HG02884 (cell line): ENCODE results near the gene SPTLC3.

Source experiments
- ATAC-seq: cut with Tn5 transposase; IDR thresholded peaks from one replicate; pipeline ENCODE4 v1.9.1; 2021; ENCODE audit warnings: mild to moderate bottlenecking, moderate library complexity; ENCODE audit not compliant: unreplicated experiment

Gene SPTLC3

DNA sequence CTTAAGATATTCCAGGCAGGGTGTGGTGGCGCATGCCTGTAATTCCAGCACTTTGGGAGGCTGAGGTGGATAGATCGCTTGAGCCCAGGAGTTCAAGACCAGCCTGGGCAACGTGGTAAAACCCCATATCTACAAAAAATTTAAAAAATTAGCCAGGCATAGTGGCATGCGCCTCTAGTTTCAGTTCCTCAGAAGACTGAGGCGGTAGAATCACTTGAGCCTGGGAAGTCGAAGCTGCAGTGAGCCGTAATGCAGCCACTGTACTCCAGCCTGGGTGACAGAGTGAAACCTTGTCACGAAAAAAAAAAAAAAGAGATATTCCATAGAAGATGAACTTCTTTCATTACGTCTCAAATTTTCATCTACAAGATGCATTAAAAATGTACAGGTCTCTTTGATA, 165.6 kb downstream of the SPTLC3 start:
- ATAC-seq = peak; percentile 78

DNA sequence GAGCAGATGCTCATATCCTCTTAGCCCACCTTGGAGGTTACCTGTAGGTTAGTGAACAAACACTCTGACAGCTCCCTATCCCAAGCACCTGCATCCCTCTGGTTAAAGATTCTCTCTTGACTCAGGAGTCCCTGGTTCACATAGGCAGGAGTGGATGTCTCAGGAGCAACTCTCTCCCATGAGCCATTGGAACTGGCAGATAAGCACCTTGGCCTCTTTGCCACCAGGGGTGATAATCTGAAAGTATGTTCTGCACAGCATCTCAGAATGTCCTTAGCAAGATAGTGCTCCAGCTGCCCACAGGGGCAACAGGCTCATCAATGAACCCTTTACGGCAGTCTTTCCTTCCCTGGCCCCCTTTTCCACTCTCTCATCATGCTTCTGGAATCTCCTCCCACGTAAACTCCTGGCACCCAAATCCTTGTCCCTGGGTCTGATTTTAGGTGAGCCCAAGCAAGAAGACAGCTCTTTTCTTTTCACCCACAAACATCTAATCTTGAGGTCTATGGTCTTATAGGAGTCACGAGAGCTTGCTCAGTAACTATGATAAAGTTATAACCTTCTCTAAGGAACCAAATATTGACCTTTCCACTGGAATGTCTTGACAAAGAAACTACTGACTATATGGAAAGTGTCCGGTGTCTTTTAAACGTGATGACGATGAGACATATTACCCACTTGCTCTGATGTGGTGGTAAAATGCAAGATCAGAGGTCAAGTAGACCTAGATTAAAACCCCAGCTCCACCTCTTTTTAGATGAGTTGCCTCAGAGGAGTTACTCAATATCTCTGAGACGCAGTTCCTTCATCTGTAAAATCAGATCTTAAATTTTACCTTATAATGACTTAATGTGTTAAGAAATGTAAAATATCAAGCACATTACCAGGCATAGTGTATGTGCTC, 172.5 kb downstream of the SPTLC3 start:
- ATAC-seq = no peak

DNA sequence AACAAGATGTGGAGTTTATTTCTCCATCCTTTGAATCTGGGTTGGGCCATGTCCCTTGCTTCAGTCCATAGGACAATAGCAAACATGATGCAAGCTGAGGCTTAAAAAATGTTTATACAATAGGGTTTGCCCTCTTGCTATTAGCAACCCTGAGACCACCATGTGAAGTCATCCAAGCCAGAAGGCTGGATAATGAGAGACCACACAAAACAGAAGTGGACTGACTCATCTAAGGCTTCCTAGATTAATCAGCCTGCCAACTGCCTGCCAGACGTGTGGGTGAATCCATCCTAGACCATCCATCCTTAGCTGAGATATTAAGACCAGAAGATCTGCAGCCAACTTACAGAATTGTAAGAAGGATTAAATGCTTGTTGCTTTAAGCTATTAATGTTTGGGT, 174.2 kb downstream of the SPTLC3 start:
- ATAC-seq = peak; percentile 70

DNA sequence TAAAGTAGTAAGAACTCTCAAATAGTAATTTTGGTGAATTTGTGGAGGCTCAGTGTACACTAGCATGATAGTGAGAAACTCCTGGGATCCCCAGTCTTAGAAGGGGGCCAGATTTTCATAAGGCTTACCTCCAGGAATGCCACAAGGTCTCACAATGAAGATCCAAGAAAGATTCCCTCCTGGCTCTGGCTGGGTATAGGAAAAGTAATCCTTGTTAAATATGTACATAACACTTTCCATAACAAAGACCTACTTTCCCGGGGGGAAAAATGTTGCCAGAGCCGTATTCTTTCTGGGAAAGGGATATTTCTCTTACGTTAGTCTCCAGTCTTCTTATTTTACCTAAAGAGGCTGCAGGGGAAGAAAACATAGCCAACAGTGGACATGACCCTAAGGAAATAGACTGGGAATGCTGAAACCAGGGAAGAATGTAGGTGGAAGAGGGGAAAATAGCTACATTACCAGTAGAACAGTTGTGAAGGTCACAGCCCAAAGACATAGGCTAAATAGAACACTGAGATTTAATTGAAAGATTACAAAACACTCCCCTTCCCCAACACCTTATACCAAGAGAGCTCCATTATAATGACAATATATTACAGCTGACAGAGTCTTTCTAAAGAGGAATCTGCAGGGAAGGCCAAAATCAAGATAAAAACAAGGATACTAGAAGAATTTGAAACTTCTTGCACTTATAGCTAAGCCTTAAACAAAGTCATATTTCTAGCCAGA, 177.4 kb downstream of the SPTLC3 start:
- ATAC-seq = no peak

DNA sequence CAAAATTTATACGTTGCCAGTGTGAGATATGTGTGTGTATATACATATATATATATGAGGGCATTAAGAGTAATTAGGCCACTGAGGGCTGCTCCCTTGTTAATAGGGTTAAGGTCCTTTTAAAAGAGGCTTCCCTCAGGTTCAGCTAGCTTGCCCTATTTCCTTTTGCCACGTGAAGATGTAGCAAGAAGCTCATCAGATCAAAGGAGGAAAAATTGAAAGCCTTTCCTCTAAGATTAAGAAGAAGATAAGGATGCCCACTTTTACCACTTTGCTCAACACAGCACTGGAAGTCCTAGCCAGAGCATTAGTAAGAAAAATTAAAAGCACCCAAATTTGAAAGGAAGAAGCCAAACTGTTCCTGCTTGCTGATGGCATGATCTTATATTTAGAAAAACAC, 179.1 kb downstream of the SPTLC3 start:
- ATAC-seq = no peak

DNA sequence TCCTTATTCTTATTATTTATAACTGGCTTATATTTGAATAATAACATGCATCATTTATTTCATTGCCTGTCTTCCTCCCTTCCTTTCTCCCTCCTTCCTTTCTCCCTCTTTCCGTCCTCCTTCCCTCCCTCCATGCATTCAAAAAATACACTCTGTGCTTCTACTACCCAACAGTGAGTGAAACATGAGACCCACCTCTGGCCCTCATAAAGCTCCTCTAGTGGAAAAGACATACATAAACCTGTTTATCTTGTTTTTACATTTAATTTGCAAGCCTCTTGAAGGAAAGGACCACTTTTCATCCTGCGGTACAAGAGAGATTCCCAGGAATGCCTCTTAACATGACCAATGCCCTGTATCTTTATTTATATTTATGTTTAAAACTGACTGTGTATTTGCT, 190.5 kb downstream of the SPTLC3 start:
- ATAC-seq = no peak

DNA sequence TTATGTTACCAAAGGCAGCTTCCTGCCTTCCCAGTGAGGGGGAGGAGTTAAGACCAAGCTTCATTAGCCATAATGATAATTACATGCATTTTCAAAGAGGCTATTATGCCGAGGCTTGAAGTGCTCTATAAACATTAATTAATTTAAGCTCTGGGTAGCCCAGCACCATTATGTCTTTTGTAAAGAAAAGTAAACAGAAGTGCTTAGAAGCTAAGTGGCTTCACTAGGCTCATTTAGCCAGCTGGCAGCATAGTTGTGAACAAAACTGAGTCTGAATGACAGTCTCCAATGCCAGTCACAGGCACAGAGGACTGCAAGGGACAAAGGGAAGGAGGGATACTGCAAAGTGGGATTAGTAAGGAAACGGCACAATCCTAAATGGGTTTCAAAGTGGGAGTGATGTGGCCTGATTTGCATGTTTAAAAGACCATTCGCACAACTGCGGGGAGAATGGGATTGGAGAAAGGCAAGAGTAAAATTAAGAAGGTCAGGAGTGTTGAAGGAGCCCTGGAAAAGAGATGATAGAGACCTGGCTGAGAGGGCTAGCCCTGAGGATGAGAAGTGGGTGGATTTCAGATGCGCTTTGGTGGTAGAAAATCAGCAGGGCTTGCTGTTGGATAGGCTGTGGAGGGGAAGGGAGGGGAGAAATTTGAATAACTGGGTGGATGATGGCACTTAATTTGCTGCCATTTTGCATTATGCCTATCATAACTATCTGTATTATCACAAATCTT, 192.2 kb downstream of the SPTLC3 start:
- no peak for ATAC-seq

DNA sequence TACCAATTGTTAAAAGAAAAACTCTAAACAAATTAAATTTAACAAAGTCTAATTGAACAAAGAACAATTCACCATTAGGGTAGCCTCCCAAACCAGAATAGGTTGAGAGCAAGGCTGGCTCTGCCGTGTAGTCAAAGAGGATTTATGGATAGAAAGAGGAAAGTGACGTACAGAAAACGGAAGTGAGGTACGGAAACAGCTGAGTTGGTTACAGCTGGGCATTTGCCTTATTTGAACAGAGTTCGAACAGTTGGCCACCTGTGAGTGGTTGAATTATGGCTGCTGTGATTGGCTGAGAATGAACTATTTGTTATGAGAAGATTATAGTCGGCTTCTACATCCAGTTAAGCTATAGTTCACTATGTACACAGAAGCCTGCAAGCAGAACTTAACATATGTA, 193.8 kb downstream of the SPTLC3 start:
- peak; percentile 48 for ATAC-seq

DNA sequence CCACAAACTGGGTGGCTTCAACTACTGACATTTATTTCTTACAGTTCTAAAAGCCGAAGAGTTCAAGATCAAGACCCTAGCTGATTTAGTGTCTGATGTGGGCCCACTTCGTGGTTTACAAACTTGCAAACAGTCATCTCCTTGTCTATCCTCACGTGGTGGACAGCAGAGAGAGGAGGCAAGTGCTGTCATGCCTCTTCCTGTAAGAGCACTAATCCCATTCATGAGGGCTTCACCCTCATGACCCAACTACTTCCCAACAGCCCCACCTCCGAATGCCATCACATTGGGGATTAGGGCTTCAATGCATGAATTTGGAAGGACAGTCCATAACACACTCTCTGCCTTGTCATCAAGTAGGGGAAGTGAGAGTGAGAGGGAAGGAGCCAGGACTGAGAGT, 196.7 kb downstream of the SPTLC3 start:
- ATAC-seq = no peak

DNA sequence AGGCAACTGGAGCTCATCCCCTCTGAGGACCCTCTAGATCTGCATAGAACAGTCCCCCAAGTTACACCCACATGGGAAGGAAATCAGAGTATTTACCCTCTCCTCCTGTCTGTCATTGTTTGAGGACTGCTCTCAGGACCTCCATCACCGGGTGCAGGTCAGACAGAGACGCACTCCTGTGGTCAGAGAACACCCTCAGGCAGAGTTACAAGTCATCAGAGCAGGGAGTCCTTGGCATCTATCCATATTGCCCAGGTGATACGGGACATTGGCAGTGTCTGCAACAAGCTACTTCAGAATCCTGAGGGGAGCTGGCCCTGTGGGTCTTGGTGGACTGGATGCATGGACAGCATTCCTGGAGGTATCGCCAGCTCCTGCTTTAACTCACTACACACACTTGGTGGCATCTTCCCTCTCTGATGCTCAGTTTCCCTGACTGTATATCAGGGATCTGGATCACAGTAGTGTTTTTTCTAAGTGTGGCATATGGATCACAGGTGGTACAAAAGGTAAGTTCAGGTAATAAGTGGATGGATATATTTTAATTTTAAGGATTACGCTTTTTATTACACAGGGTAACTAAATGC, 197.2 kb downstream of the SPTLC3 start:
- ATAC-seq = no peak

DNA sequence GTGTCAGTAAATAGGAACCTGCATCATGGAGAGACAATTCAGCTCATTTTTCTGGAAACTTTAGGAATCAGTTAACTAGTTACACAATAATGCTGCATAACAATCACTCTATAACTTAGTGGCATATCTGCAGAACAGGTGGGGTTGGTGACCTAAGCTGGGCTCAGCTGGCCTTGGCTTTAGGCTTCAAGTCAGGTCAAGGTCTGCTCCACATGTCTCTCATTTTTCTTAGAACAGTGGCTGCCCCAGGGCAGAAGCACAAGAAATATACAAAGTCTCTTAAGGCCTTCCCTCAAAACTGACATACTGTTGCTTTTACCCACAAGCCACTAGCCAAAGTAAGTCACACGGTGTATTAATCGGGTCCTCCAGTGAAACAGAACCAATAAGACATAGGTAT, 198.2 kb downstream of the SPTLC3 start:
- no peak for ATAC-seq

DNA sequence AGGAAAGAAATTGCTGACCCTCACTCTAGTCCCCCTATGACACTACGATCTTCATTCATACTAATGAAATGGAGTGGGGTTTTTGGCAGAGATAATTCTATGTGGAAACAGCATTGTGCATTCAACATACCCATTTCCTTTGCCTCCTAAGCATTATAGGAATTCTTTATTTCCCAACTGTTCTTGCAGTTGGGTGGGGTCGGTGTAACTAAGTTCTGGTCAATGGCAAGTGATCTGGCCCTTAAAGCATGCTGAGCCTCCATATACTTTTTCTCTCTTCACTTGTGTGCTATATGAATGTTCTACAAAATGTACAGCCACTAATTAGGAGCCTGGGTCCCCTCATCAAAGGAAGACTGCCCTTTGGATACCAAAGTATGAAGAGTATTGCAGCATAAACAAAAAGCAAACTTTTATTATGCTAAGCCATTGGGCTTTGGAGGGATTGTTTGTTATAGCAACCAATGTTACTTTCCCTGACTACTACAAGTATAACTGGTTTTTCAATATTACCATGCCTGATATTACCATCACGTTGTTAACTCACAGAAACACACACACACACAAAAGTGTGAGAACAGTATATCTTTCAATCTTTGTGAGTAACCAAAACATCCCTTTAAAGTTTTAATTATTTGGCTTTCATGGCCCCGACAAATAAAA, 203.3 kb downstream of the SPTLC3 start:
- no peak for ATAC-seq

DNA sequence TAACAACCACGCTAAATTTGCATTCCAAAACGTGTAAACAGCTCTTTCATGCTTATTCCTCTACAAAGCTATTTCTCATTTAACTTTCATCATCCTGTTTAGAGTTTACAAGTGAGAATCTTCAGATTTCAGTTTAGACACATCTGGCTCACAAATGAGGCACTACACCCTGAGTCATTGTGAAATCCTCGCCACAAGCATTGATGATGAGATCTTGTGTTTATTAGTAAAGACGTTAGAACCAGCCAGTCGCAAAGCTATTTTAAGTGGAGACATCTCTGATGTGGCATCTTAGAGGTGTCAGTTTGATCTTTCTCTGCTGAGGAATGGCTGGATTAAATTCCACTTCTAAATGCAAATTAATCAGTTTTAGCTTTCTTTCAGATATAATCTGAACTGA, 204.0 kb downstream of the SPTLC3 start:
- ATAC-seq = no peak

DNA sequence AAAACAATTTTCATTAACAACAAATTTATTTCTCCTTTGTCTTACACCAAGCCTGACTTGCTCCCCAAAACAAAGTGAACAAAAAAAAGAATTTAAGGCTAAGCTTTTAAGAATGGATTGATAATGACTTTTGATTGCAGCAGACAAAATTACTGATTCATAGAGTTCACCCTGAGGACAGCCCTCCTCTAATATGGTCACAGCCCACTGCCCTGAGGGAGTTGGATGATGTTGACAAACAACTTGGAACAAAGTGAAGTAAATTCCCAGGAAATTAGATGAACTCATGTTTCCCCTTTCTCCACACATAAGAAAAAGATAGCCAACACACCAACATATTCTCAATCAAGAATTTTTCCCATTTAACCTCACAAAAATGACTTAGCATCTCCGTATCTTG, 204.6 kb downstream of the SPTLC3 start:
- ATAC-seq = no peak

DNA sequence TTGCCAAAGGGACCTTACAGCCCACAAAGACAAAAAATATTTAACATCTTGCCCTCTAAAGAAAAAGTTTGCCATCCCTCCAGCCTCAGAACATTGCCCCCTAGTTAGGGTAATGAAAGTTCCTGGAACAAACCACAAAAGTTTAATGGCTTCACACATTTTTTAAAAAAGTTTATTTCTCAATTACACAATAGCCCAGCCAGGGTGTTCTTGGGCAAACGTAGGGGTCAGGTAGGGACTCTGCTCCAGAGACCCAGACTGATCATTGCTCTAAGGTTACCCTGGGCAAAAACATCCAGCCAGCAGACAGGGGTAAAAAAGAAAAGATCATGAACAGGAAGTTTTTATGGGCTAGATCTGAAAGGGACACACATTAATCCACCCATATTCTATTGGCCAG, 207.8 kb downstream of the SPTLC3 start:
- ATAC-seq = no peak
